Ishikawa (cell line): ENCODE data around the gene GRID1.

ENCODE experiments used
- EGR1 ChIP-seq: IDR thresholded peaks from 2 replicates; pipeline ENCODE4 v1.6.1; 2012
- EP300 ChIP-seq: IDR thresholded peaks from 2 replicates; pipeline ENCODE4 v1.6.1; 2012; ENCODE audit warnings: borderline replicate concordance
- FOXM1 ChIP-seq: IDR thresholded peaks from 2 replicates; pipeline ENCODE4 v1.6.1; 2012; ENCODE audit warnings: low read depth, borderline replicate concordance
- MAX ChIP-seq: IDR thresholded peaks from 2 replicates; pipeline ENCODE4 v1.6.1; 2012
- NFIC ChIP-seq: IDR thresholded peaks from 2 replicates; pipeline ENCODE4 v1.6.1; 2012
- RAD21 ChIP-seq: IDR thresholded peaks from 2 replicates; pipeline ENCODE4 v1.6.1; 2012; ENCODE audit warnings: low read depth
- TAF1 ChIP-seq: IDR thresholded peaks from 2 replicates; pipeline ENCODE4 v1.6.1; 2012; ENCODE audit warnings: low read depth, mild to moderate bottlenecking
- TCF12 ChIP-seq: IDR thresholded peaks from 2 replicates; pipeline ENCODE4 v1.6.1; 2012; ENCODE audit warnings: low read depth
- YY1 ChIP-seq: IDR thresholded peaks from 2 replicates; pipeline ENCODE4 v1.6.1; 2012; ENCODE audit warnings: low read depth
- ZBTB7A ChIP-seq: IDR thresholded peaks from 2 replicates; pipeline ENCODE4 v1.6.1; 2012; ENCODE audit warnings: low read depth
- TF ChIP-seq, protein P1 (sequence below): IDR thresholded peaks from 2 replicates; pipeline ENCODE4 v1.6.1; 2012; ENCODE audit warnings: low read depth, mild to moderate bottlenecking
- TF ChIP-seq, protein P2 (sequence below): IDR thresholded peaks from 2 replicates; pipeline ENCODE4 v1.6.1; 2012

DNA sequence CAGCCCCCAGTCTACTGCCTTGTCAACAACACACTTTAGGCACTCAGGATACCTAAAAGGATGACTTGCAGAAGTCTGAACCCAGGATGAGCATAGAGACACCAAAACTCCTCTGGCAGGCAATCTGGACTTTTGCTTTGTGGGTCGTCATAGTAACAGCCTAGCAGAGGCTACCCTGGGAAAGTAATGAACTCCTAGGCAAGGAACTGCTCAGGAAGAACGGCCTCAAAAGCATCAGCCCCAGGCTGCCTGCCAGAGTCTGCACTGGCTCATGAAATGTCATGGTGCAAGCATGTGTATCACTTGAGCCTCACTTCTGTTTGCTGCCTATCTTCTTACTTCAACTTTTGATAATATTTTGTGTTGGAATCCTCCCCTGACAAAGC, 715.1 kb downstream of the GRID1 start:
- TF ChIP-seq, protein P1, sequence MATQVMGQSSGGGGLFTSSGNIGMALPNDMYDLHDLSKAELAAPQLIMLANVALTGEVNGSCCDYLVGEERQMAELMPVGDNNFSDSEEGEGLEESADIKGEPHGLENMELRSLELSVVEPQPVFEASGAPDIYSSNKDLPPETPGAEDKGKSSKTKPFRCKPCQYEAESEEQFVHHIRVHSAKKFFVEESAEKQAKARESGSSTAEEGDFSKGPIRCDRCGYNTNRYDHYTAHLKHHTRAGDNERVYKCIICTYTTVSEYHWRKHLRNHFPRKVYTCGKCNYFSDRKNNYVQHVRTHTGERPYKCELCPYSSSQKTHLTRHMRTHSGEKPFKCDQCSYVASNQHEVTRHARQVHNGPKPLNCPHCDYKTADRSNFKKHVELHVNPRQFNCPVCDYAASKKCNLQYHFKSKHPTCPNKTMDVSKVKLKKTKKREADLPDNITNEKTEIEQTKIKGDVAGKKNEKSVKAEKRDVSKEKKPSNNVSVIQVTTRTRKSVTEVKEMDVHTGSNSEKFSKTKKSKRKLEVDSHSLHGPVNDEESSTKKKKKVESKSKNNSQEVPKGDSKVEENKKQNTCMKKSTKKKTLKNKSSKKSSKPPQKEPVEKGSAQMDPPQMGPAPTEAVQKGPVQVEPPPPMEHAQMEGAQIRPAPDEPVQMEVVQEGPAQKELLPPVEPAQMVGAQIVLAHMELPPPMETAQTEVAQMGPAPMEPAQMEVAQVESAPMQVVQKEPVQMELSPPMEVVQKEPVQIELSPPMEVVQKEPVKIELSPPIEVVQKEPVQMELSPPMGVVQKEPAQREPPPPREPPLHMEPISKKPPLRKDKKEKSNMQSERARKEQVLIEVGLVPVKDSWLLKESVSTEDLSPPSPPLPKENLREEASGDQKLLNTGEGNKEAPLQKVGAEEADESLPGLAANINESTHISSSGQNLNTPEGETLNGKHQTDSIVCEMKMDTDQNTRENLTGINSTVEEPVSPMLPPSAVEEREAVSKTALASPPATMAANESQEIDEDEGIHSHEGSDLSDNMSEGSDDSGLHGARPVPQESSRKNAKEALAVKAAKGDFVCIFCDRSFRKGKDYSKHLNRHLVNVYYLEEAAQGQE = no peak
- no peak for TF ChIP-seq EGR1
- TF ChIP-seq MAX = no peak
- no peak for TF ChIP-seq YY1
- no peak for TF ChIP-seq RAD21
- no peak for TF ChIP-seq TCF12
- TF ChIP-seq TAF1 = no peak
- no peak for TF ChIP-seq ZBTB7A
- no peak for TF ChIP-seq FOXM1
- TF ChIP-seq, protein P2, sequence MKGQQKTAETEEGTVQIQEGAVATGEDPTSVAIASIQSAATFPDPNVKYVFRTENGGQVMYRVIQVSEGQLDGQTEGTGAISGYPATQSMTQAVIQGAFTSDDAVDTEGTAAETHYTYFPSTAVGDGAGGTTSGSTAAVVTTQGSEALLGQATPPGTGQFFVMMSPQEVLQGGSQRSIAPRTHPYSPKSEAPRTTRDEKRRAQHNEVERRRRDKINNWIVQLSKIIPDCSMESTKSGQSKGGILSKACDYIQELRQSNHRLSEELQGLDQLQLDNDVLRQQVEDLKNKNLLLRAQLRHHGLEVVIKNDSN = no peak
- TF ChIP-seq EP300 = no peak
- TF ChIP-seq NFIC = no peak
